HEK293 (cell line): ENCODE results near the gene DLEC1.
A peak's percentile ranks its signal among the peaks of the same experiment; 100 is the strongest.

Source experiments
- CTCF ChIA-PET: fragments of 350-600 bp; formaldehyde crosslinking; extraction: SDS; loops from one replicate; lab custom pipeline; 2021; ENCODE audit warnings: antibody characterized with exemption; lab: Yijun Ruan, JAX
- POLR2A ChIA-PET: fragments of 300-600 bp; formaldehyde crosslinking; extraction: SDS; loops from one replicate; lab custom pipeline; 2020; ENCODE audit warnings: antibody characterized with exemption, inconsistent platforms; lab: Yijun Ruan, JAX
- H3K27ac ChIP-seq: fragments of 200-500 bp; sonication (Bioruptor generic); 2 replicates; pipeline ENCODE4 v1.5.1; 2014; ENCODE audit warnings: low read depth, low read length, control low read depth, inconsistent platforms; ENCODE audit errors: extremely low read depth
- H3K36me3 ChIP-seq, 2 experiments: fragments of 200-500 bp in 1 of 2; sonication (Bioruptor generic) in 1 of 2; 1 replicate in 1 of 2; 2 replicates in 1 of 2; pipeline ENCODE4 v1.5.1; 2014 to 2017; ENCODE audit warnings: inconsistent platforms in 2 of 2, low read length in 2 of 2; ENCODE audit not compliant: control insufficient read depth in 2 of 2, insufficient read depth in 1 of 2
- H3K4me1 ChIP-seq: fragments of 200-500 bp; sonication (Bioruptor generic); 2 replicates; pipeline ENCODE4 v1.5.1; 2014; ENCODE audit warnings: mild to moderate bottlenecking, low read length, inconsistent platforms; ENCODE audit not compliant: control insufficient read depth, insufficient read depth
- H3K4me3 ChIP-seq: 2 replicates; pipeline ENCODE4 v1.5.1; 2011; ENCODE audit warnings: low read depth, mild to moderate bottlenecking, control low read depth, low read length, moderate library complexity
- H3K9me3 ChIP-seq: fragments of 200-500 bp; sonication (Bioruptor generic); 2 replicates; pipeline ENCODE4 v1.5.1; 2014; ENCODE audit warnings: low read depth, low read length, inconsistent platforms; ENCODE audit not compliant: control insufficient read depth, insufficient read depth
- ATF2 ChIP-seq: fragments of 450-650 bp; formaldehyde crosslinking; IDR thresholded peaks from 2 replicates; pipeline ENCODE4 v1.5.1; 2016; ENCODE audit warnings: missing biosample characterization, missing genetic modification characterization, low read depth
- CTCF ChIP-seq: fragments of 450-650 bp; formaldehyde crosslinking; IDR thresholded peaks from 2 replicates; pipeline ENCODE4 v1.5.1; 2016; ENCODE audit warnings: missing biosample characterization, missing genetic modification characterization
- HOXD13 ChIP-seq: sonication (generic); formaldehyde crosslinking; IDR thresholded peaks from 2 replicates; pipeline ENCODE4 v1.8.0; 2022; ENCODE audit warnings: missing genetic modification reagents, borderline replicate concordance
- SETDB1 ChIP-seq: IDR thresholded peaks from one replicate; pipeline ENCODE4 v1.6.1; 2017; ENCODE audit warnings: mild to moderate bottlenecking, low read length, moderate library complexity, mixed read lengths; ENCODE audit not compliant: insufficient read length
- ZBTB21 ChIP-seq: fragments of 450-650 bp; formaldehyde crosslinking; IDR thresholded peaks from 2 replicates; pipeline ENCODE4 v1.5.1; 2017; ENCODE audit warnings: missing biosample characterization, missing genetic modification characterization
- ZEB2 ChIP-seq: fragments of 450-650 bp; formaldehyde crosslinking; IDR thresholded peaks from 2 replicates; pipeline ENCODE4 v1.5.1; 2016; ENCODE audit warnings: missing biosample characterization, missing genetic modification characterization
- ZNF148 ChIP-seq: fragments of 450-650 bp; formaldehyde crosslinking; IDR thresholded peaks from 2 replicates; pipeline ENCODE4 v1.5.0; 2017; ENCODE audit warnings: missing biosample characterization, missing genetic modification characterization, borderline replicate concordance
- ZNF174 ChIP-seq: fragments of 450-650 bp; formaldehyde crosslinking; IDR thresholded peaks from 2 replicates; pipeline ENCODE4 v1.5.0; 2017; ENCODE audit warnings: missing biosample characterization, mild to moderate bottlenecking, missing genetic modification characterization
- ZNF223 ChIP-seq: fragments of 450-650 bp; formaldehyde crosslinking; IDR thresholded peaks from 2 replicates; pipeline ENCODE4 v1.5.1; 2016; ENCODE audit warnings: missing biosample characterization, missing genetic modification characterization
- ZNF521 ChIP-seq: fragments of 450-650 bp; formaldehyde crosslinking; IDR thresholded peaks from 2 replicates; pipeline ENCODE4 v1.5.1; 2017; ENCODE audit warnings: missing biosample characterization, mild to moderate bottlenecking, missing genetic modification characterization
- ZNF529 ChIP-seq: fragments of 450-650 bp; formaldehyde crosslinking; IDR thresholded peaks from 2 replicates; pipeline ENCODE4 v1.5.1; 2017; ENCODE audit warnings: missing genetic modification characterization, missing biosample characterization; ENCODE audit not compliant: insufficient replicate concordance
- ZNF585B ChIP-seq: fragments of 450-650 bp; formaldehyde crosslinking; IDR thresholded peaks from 2 replicates; pipeline ENCODE4 v1.5.1; 2016; ENCODE audit warnings: missing biosample characterization, missing genetic modification characterization
- ZNF624 ChIP-seq: fragments of 450-650 bp; formaldehyde crosslinking; IDR thresholded peaks from 2 replicates; pipeline ENCODE4 v1.5.1; 2017; ENCODE audit warnings: missing biosample characterization, missing genetic modification characterization
- ZNF830 ChIP-seq: fragments of 450-650 bp; IDR thresholded peaks from 2 replicates; pipeline ENCODE4 v1.5.0; 2018; ENCODE audit warnings: missing biosample characterization, missing genetic modification characterization, low read depth, mild to moderate bottlenecking, moderate library complexity
- TF ChIP-seq, protein P1 (sequence below): fragments of 450-650 bp; formaldehyde crosslinking; IDR thresholded peaks from 2 replicates; pipeline ENCODE4 v1.5.1; 2016; ENCODE audit warnings: missing biosample characterization, missing genetic modification characterization
- TF ChIP-seq, protein P2 (sequence below): fragments of 450-650 bp; formaldehyde crosslinking; conservative IDR thresholded peaks from 2 replicates; pipeline ENCODE4 v1.5.1; 2016; ENCODE audit warnings: low read depth, missing biosample characterization, missing genetic modification characterization
- TF ChIP-seq, protein P3 (sequence below): fragments of 450-650 bp; formaldehyde crosslinking; IDR thresholded peaks from 2 replicates; pipeline ENCODE4 v1.5.1; 2017; ENCODE audit warnings: missing biosample characterization, mild to moderate bottlenecking, missing genetic modification characterization, moderate library complexity

Gene DLEC1

DNA sequence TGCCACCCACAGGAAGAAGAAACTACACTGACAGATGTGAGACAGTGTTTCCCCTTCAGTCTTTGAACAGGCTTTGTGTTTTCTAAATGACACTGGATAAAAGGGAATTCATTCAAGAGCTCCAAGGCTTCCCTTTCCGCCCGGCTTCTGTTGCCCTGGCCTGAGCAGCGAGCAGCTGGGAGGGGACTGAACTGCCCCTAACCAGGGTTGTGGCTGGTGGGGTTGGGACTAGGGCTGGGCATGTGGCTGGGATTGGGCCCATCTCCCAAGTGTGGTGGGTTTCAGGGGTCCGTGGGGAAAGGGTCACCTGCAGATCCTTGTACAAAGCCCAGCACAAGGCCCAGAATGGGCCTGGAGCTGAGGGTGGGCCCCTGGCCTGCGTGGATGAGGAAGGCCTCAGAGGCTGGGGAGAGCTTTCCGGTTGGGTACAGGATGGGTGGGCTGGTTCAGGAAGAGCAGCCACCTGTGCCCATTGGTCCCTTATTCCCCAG lies 38.0 kb upstream of the DLEC1 start (continued):
- TF ChIP-seq ZBTB21 (tag by site-specific recombination) (no peak), ZNF529 (no peak), ZNF830 (tag by site-specific recombination) (no peak), ZNF174 (tag by site-specific recombination) (no peak)

DNA sequence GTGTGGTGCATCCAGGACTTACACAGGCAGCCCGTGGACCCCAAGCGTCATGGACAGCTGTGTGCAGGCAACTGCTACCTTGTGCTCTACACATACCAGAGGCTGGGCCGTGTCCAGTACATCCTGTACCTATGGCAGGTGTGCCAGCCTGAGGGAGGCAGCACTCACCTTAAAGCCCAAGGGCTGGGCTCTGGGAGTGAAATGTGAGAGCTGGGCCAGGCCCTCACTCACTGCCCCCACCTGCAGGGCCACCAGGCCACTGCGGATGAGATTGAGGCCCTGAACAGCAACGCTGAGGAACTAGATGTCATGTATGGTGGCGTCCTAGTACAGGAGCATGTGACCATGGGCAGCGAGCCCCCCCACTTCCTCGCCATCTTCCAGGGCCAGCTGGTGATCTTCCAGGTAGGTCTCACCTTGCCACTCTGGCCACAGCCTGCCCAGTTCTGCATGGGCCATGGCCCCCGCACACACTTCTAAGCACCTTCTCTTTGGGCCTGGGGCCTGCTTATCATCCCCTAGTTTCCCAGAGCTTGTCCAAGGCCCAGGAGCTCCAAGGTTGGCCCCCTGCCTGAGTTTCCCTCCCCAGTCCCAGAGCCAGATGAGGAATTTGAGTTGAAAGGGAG lies 37.4 kb upstream of the DLEC1 start:
- Histone ChIP-seq H3K27ac (no peak overlapping the region), H3K4me3 (no peak overlapping the region), H3K36me3 (peaks cover 0 to 9% of the 10 kb centered on the region in 2 experiments; a peak in 1 of 3 replicates), H3K4me1 (no peaks in the 10 kb centered on the region), H3K9me3 (no peaks in the 10 kb centered on the region)
- no peak for TF ChIP-seq ZEB2 (tag by site-specific recombination)
- peak; percentile 60 for TF ChIP-seq CTCF (tag by site-specific recombination)
- ChIA-PET CTCF (interaction anchor here (0.6 to 2.4 kb wide), 5 partner anchors 9 to 872 kb away, joined by 3 to 14 read pairs (median 4); no protein-coding TSS in a partner anchor), POLR2A (no interaction called here)

- Histone ChIP-seq H3K4me1 (no peaks in the 10 kb centered on the region), H3K27ac (no peak overlapping the region), H3K9me3 (no peaks in the 10 kb centered on the region), H3K36me3 (peaks cover 0 to 9% of the 10 kb centered on the region in 2 experiments; a peak in 1 of 3 replicates), H3K4me3 (no peak overlapping the region)
- POLR2A ChIA-PET: no interaction called here
- CTCF ChIA-PET: interaction anchor here (1.5 to 2.4 kb wide), 3 partner anchors 10 to 147 kb away, joined by 4 to 14 read pairs (median 13); no protein-coding TSS in a partner anchor
- TF ChIP-seq ZNF148 (tag by site-specific recombination) (no peak), ATF2 (tag by site-specific recombination) (no peak), ZNF585B (tag by site-specific recombination) (no peak), SETDB1 (no peak), ZNF521 (tag by site-specific recombination) (no peak), ZNF624 (tag by site-specific recombination) (no peak), HOXD13 (no peak), ZNF223 (no peak)
- TF ChIP-seq, protein P1, sequence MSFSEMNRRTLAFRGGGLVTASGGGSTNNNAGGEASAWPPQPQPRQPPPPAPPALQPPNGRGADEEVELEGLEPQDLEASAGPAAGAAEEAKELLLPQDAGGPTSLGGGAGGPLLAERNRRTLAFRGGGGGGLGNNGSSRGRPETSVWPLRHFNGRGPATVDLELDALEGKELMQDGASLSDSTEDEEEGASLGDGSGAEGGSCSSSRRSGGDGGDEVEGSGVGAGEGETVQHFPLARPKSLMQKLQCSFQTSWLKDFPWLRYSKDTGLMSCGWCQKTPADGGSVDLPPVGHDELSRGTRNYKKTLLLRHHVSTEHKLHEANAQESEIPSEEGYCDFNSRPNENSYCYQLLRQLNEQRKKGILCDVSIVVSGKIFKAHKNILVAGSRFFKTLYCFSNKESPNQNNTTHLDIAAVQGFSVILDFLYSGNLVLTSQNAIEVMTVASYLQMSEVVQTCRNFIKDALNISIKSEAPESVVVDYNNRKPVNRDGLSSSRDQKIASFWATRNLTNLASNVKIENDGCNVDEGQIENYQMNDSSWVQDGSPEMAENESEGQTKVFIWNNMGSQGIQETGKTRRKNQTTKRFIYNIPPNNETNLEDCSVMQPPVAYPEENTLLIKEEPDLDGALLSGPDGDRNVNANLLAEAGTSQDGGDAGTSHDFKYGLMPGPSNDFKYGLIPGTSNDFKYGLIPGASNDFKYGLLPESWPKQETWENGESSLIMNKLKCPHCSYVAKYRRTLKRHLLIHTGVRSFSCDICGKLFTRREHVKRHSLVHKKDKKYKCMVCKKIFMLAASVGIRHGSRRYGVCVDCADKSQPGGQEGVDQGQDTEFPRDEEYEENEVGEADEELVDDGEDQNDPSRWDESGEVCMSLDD (tag by site-specific recombination): no peak
- TF ChIP-seq, protein P2, sequence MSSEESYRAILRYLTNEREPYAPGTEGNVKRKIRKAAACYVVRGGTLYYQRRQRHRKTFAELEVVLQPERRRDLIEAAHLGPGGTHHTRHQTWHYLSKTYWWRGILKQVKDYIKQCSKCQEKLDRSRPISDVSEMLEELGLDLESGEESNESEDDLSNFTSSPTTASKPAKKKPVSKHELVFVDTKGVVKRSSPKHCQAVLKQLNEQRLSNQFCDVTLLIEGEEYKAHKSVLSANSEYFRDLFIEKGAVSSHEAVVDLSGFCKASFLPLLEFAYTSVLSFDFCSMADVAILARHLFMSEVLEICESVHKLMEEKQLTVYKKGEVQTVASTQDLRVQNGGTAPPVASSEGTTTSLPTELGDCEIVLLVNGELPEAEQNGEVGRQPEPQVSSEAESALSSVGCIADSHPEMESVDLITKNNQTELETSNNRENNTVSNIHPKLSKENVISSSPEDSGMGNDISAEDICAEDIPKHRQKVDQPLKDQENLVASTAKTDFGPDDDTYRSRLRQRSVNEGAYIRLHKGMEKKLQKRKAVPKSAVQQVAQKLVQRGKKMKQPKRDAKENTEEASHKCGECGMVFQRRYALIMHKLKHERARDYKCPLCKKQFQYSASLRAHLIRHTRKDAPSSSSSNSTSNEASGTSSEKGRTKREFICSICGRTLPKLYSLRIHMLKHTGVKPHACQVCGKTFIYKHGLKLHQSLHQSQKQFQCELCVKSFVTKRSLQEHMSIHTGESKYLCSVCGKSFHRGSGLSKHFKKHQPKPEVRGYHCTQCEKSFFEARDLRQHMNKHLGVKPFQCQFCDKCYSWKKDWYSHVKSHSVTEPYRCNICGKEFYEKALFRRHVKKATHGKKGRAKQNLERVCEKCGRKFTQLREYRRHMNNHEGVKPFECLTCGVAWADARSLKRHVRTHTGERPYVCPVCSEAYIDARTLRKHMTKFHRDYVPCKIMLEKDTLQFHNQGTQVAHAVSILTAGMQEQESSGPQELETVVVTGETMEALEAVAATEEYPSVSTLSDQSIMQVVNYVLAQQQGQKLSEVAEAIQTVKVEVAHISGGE: no peak
- TF ChIP-seq, protein P3, sequence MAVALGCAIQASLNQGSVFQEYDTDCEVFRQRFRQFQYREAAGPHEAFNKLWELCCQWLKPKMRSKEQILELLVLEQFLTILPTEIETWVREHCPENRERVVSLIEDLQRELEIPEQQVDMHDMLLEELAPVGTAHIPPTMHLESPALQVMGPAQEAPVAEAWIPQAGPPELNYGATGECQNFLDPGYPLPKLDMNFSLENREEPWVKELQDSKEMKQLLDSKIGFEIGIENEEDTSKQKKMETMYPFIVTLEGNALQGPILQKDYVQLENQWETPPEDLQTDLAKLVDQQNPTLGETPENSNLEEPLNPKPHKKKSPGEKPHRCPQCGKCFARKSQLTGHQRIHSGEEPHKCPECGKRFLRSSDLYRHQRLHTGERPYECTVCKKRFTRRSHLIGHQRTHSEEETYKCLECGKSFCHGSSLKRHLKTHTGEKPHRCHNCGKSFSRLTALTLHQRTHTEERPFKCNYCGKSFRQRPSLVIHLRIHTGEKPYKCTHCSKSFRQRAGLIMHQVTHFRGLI (tag by site-specific recombination): no peak
These were observed 36.6 kb upstream of the DLEC1 start for GRCh38 chr3:38002291-38002876.
